ENCODE results near the gene CRPPA.

- TF ChIP-seq CTCF (conservative IDR thresholded peaks at IDR 0.05 in 1 of 2, IDR thresholded peaks at IDR 0.05 in 1 of 2; ENCODE audit: extremely low read depth in 1 of 2, insufficient read depth in 1 of 2, low read depth in 1 of 2, low read length in 2 of 2), result no peak
- no peak for TF ChIP-seq EZH2 (IDR thresholded peaks at IDR 0.05; ENCODE audit: borderline replicate concordance, low read length)
Observed at GRCh38 chr7:16393862-16394422, 27.4 kb downstream of the CRPPA start.

All from mammary epithelial cell (primary cell).